ENCODE data around the gene DDX25. TPM values are rescaled to one million over a fixed set of nuclear protein-coding genes. Genes with fewer than 3 reads are reported as not detected.

The DDX25 gene
- total and polyA plus RNA-seq, 2 of the 13 experiments (the other 11 are each of a cell fraction or from before 2014, with no cell fraction given): 0.17 to 0.29 TPM

DNA sequence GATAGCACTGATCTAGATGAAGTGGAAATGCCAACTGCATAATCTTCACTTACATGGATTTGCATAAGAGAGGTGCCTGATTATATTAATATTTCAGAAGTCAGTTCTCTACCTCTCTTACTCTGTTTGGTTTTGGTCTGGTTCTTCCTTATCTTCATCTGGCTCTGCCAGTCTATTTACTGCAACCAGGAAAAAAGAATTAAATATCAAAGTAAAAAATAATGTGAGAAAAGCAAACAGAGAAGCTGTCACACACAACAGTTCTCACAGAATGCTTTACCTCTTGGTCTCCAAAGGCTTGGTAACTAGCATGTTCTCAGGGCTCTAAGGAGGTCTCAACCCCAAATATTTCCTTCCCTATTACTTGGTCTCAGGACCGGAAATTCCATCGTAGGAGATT, 48.3 kb downstream of the DDX25 start:
- TF ChIP-seq, protein P1, sequence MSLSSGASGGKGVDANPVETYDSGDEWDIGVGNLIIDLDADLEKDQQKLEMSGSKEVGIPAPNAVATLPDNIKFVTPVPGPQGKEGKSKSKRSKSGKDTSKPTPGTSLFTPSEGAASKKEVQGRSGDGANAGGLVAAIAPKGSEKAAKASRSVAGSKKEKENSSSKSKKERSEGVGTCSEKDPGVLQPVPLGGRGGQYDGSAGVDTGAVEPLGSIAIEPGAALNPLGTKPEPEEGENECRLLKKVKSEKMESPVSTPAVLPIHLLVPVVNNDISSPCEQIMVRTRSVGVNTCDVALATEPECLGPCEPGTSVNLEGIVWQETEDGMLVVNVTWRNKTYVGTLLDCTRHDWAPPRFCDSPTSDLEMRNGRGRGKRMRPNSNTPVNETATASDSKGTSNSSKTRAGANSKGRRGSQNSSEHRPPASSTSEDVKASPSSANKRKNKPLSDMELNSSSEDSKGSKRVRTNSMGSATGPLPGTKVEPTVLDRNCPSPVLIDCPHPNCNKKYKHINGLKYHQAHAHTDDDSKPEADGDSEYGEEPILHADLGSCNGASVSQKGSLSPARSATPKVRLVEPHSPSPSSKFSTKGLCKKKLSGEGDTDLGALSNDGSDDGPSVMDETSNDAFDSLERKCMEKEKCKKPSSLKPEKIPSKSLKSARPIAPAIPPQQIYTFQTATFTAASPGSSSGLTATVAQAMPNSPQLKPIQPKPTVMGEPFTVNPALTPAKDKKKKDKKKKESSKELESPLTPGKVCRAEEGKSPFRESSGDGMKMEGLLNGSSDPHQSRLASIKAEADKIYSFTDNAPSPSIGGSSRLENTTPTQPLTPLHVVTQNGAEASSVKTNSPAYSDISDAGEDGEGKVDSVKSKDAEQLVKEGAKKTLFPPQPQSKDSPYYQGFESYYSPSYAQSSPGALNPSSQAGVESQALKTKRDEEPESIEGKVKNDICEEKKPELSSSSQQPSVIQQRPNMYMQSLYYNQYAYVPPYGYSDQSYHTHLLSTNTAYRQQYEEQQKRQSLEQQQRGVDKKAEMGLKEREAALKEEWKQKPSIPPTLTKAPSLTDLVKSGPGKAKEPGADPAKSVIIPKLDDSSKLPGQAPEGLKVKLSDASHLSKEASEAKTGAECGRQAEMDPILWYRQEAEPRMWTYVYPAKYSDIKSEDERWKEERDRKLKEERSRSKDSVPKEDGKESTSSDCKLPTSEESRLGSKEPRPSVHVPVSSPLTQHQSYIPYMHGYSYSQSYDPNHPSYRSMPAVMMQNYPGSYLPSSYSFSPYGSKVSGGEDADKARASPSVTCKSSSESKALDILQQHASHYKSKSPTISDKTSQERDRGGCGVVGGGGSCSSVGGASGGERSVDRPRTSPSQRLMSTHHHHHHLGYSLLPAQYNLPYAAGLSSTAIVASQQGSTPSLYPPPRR (CRISPR knock-in tag; IDR thresholded peaks at IDR 0.05; ENCODE audit: borderline replicate concordance): no peak
- no peak for TF ChIP-seq ZMYM4 (CRISPR knock-in tag; IDR thresholded peaks at IDR 0.05)
- TF ChIP-seq MTA1 (CRISPR knock-in tag; IDR thresholded peaks at IDR 0.05; ENCODE audit: borderline replicate concordance): no peak
- no peak for TF ChIP-seq THAP11 (CRISPR knock-in tag; IDR thresholded peaks at IDR 0.05)
- TF ChIP-seq, protein P2, sequence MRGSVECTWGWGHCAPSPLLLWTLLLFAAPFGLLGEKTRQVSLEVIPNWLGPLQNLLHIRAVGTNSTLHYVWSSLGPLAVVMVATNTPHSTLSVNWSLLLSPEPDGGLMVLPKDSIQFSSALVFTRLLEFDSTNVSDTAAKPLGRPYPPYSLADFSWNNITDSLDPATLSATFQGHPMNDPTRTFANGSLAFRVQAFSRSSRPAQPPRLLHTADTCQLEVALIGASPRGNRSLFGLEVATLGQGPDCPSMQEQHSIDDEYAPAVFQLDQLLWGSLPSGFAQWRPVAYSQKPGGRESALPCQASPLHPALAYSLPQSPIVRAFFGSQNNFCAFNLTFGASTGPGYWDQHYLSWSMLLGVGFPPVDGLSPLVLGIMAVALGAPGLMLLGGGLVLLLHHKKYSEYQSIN (CRISPR knock-in tag; IDR thresholded peaks at IDR 0.05; ENCODE audit: borderline replicate concordance): no peak
- no peak for TF ChIP-seq ZNF589 (CRISPR knock-in tag; conservative IDR thresholded peaks at IDR 0.05)
- no peak for TF ChIP-seq SNAI1 (CRISPR knock-in tag; IDR thresholded peaks at IDR 0.05; ENCODE audit: borderline replicate concordance)
- no peak for TF ChIP-seq ZNF367 (CRISPR knock-in tag; IDR thresholded peaks at IDR 0.05; ENCODE audit: borderline replicate concordance)
- TF ChIP-seq ONECUT2 (CRISPR knock-in tag; IDR thresholded peaks at IDR 0.05): no peak
- TF ChIP-seq MXI1 (IDR thresholded peaks at IDR 0.05; ENCODE audit: borderline replicate concordance, low read depth, low read length): no peak
- TF ChIP-seq, protein P3, sequence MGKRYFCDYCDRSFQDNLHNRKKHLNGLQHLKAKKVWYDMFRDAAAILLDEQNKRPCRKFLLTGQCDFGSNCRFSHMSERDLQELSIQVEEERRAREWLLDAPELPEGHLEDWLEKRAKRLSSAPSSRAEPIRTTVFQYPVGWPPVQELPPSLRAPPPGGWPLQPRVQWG (CRISPR knock-in tag; IDR thresholded peaks at IDR 0.05; ENCODE audit: borderline replicate concordance, low read depth): no peak
- TF ChIP-seq, protein P4, sequence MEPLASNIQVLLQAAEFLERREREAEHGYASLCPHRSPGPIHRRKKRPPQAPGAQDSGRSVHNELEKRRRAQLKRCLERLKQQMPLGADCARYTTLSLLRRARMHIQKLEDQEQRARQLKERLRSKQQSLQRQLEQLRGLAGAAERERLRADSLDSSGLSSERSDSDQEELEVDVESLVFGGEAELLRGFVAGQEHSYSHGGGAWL (CRISPR knock-in tag; IDR thresholded peaks at IDR 0.05): no peak
- no peak for TF ChIP-seq KLF6 (CRISPR knock-in tag; IDR thresholded peaks at IDR 0.05)
- no TSS peak for BruUV-seq (replicated peaks)
- Histone ChIP-seq H3K27ac (ENCODE audit: extremely low read length, insufficient read depth, low read length) (no peak overlapping the region), H3K9me3 (ENCODE audit: low read length) (no peaks in the 10 kb centered on the region), H3K4me3 (replicated peaks in 1 of 3; ENCODE audit: insufficient read depth in 1 of 3, low read depth in 2 of 3, low read length in 3 of 3) (no peak overlapping the region), H4K20me1 (ENCODE audit: insufficient read depth, low read length) (no peaks in the 10 kb centered on the region), H2AFZ (ENCODE audit: low read length) (no peak overlapping the region), H3K36me3 (replicated peaks in 1 of 2; ENCODE audit: control insufficient read depth in 1 of 2, insufficient read depth in 2 of 2, low read length in 2 of 2) (0 out of 5 replicates have a peak, but pooled peaks cover 0 to 6% of the 10 kb centered on the region in 2 experiments), H3K79me2 (ENCODE audit: insufficient read depth, low read length) (no peaks in the 10 kb centered on the region), H3K27me3 (ENCODE audit: control insufficient read depth in 1 of 2, insufficient read depth in 2 of 2, low read length in 2 of 2) (no peaks in the 10 kb centered on the region; a peak in 1 of 5 replicates), H3K4me2 (ENCODE audit: low read depth, low read length) (no peak overlapping the region), H3K9ac (ENCODE audit: insufficient read depth, low read depth, low read length) (no peak overlapping the region), H3K4me1 (ENCODE audit: insufficient read depth, low read length) (peaks cover 25% of the 10 kb centered on the region)
- no peak for DNase-seq (ENCODE audit: low spot score)
- ChIA-PET POLR2A (no interaction called here), CTCF (ENCODE audit: low intra/inter-chr PET ratio, low total read pairs) (no interaction called here)
- in situ Hi-C loops (cut with HindIII; ENCODE audit: extremely low pct_ligation_motif_present, low pct_unique_long_range_greater_than_20kb) (no loop called here), intact Hi-C loops (cut with micrococcal nuclease; ENCODE audit: unreplicated experiment) (no loop called here)
- WGBS (ENCODE audit: low lambda C conversion rate): 96% methylated on average over 2 of the region's 2 CpGs
- no peak for ATAC-seq
- no peak for FAIRE-seq
